Lower lobe of right lung (tissue), 2 donors: ENCODE data around the gene ALS2. TPM values are rescaled to one million over a fixed set of nuclear protein-coding genes. Genes with fewer than 3 reads are reported as not detected.

Source experiments
- ATAC-seq, 2 donors: fragments of 200-7000 bp; cut with Tn5 transposase; one replicate each; pipeline ENCODE4 v1.9.1; 2020 to 2022; ENCODE audit warnings: mild to moderate bottlenecking in 2 of 2, moderate library complexity in 2 of 2
- DNase-seq: peaks from one replicate; pipeline ENCODE4 v3.0.0-alpha.2; 2020
- H3K27ac ChIP-seq: fragments of 200-600 bp; one replicate; pipeline ENCODE4 v1.8.0; 2022
- H3K27me3 ChIP-seq: fragments of 200-600 bp; one replicate; pipeline ENCODE4 v1.8.0; 2022; ENCODE audit warnings: low read depth
- H3K36me3 ChIP-seq: fragments of 200-600 bp; one replicate; pipeline ENCODE4 v1.8.0; 2022; ENCODE audit warnings: mild to moderate bottlenecking
- H3K4me1 ChIP-seq: fragments of 200-600 bp; one replicate; pipeline ENCODE4 v1.8.0; 2022
- H3K4me3 ChIP-seq: fragments of 200-600 bp; one replicate; pipeline ENCODE4 v1.8.0; 2022; ENCODE audit warnings: mild to moderate bottlenecking
- H3K9me3 ChIP-seq: fragments of 200-600 bp; one replicate; pipeline ENCODE4 v1.8.0; 2022
- CTCF ChIP-seq: fragments of 200-600 bp; IDR thresholded peaks from one replicate; pipeline ENCODE4 v1.8.0; 2022; ENCODE audit warnings: antibody characterized with exemption, mild to moderate bottlenecking
- intact Hi-C: fragments of 100-400 bp; cut with DNase I; formaldehyde crosslinking; loops from one replicate; pipeline ENCODE4 v1.11.0; 2022
- total RNA-seq: library from RNA; stranded (reverse); fragmentation: NEBNext Ultra II Directional; extraction: Animal tissue kit (Norgen Biotek cat#: 25700); gene quantifications from one replicate; pipeline ENCODE4 v1.2.1, GENCODE V29; 2021
- donor health status: DM: no; HTN: yes; CAD: no; lungs with severe emphysema.

The ALS2 gene
- total RNA-seq, 1 donor from 2014 or later: 24.7 TPM

- no peaks in the 10 kb centered on the region for H3K27me3 ChIP-seq
- intact Hi-C loops: no loop called here
- DNase-seq (no peak), ATAC-seq (no peak)
- TF ChIP-seq CTCF: no peak
- H3K4me1 ChIP-seq: no peaks in the 10 kb centered on the region
- no peaks in the 10 kb centered on the region for H3K9me3 ChIP-seq
- no peak overlapping the region for H3K4me3 ChIP-seq
- H3K27ac ChIP-seq: no peak overlapping the region
- H3K36me3 ChIP-seq: no peaks in the 10 kb centered on the region
These were observed 124.0 kb downstream of the ALS2 start for GRCh38 chr2:201656740-201657139.

GRCh38 chr2:201656102-201656501, 124.6 kb downstream of the ALS2 start:
- H3K9me3 ChIP-seq: no peaks in the 10 kb centered on the region
- H3K27ac ChIP-seq: no peak overlapping the region
- ATAC-seq (peak in 1 of 2 donors; percentile 35), DNase-seq (no peak)
- no peaks in the 10 kb centered on the region for H3K36me3 ChIP-seq
- intact Hi-C loops: no loop called here
- no peak overlapping the region for H3K4me3 ChIP-seq
- H3K4me1 ChIP-seq: no peaks in the 10 kb centered on the region
- TF ChIP-seq CTCF: no peak
- H3K27me3 ChIP-seq: no peaks in the 10 kb centered on the region

- intact Hi-C loops: no loop called here
- no peaks in the 10 kb centered on the region for H3K4me1 ChIP-seq
- H3K27me3 ChIP-seq: no peaks in the 10 kb centered on the region
- H3K27ac ChIP-seq: no peak overlapping the region
- ATAC-seq (no peak), DNase-seq (no peak)
- H3K9me3 ChIP-seq: no peaks in the 10 kb centered on the region
- no peak for TF ChIP-seq CTCF
- no peaks in the 10 kb centered on the region for H3K36me3 ChIP-seq
- H3K4me3 ChIP-seq: no peak overlapping the region
These were observed 125.9 kb downstream of the ALS2 start for GRCh38 chr2:201654616-201655384.

- no peak for ATAC-seq
- H3K4me3 ChIP-seq: no peak overlapping the region
- intact Hi-C loops: no loop called here
- no peaks in the 10 kb centered on the region for H3K36me3 ChIP-seq
- H3K27ac ChIP-seq: no peak overlapping the region
- H3K27me3 ChIP-seq: no peaks in the 10 kb centered on the region
- no peak for TF ChIP-seq CTCF
- H3K9me3 ChIP-seq: no peaks in the 10 kb centered on the region
- DNase-seq: no peak
- H3K4me1 ChIP-seq: no peaks in the 10 kb centered on the region
These were observed 127.5 kb downstream of the ALS2 start for GRCh38 chr2:201653221-201653620.

Other genes starting within 250 kb of the ALS2 start
- gene TMEM237, start 137.4 kb downstream of the ALS2 start, total RNA-seq: 13.9 TPM
- 0.30 TPM for gene MPP4, start 82.3 kb downstream of the ALS2 start, total RNA-seq
- gene CDK15, start 25.6 kb upstream of the ALS2 start, total RNA-seq: 4.5 TPM